HG03378 (cell line): ENCODE results near the gene ACACA.

Experiments used
- ATAC-seq: cut with Tn5 transposase; IDR thresholded peaks from one replicate; pipeline ENCODE4 v1.9.1; 2021; ENCODE audit warnings: mild to moderate bottlenecking, moderate library complexity; ENCODE audit not compliant: unreplicated experiment

The ACACA gene

DNA sequence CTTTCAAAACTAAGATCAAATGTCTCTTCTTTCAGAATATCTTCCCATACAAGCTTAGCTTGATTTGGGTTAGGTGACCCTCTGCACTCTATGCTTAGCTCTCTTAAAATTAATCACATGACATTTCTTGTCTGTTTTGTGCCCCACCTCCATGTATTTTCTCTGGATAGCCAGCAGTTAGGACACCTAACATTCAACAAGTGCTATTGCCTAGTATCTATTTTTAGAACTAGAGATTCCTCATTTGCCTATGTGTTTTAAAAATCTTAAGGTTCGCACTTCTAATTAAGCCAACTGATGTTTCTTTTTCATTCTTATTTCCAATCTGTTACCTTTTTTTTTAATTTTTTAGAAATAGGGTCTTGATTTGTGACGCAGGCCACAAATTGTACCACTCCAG, 160.6 kb downstream of the ACACA start:
- no peak for ATAC-seq

DNA sequence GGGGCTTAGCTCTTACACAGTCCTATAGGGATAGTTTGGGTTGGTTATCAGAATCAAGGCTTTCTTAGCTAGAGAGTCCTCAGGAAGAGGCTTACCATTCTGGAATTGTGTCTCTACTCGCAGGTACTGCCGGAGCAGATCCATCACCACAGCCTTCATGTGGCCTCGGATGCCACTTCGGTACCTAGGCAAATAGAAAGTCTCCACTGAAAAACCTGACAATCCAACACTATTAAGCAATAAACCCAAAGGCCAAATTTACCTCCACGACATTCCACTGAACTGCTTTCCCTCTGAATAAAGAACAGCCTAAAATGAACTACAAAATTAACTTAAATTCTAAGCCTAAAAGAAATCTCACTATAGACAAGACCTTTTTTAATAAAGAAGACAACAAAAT, 166.3 kb downstream of the ACACA start:
- ATAC-seq = no peak

- no peak for ATAC-seq
These were observed 166.8 kb downstream of the ACACA start for GRCh38 chr17:37239690-37240334.

DNA sequence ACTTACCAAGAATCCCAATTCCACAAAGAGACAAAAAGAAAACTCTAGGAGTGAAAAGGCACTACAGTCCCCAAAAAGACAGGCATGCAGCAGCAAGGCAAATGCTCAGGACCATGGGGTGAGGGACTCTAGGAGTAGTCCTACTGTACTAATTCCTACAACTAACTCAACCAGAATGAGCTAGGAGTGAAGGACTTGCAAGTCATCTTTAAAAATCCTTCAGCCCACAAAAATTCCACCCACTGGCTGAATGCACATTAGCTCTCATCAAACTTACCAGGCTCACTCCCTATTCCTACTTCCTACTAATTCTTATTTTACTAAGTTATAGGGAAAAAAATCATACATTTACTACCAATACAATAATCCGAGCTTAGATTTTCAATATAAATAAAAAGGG, 172.5 kb downstream of the ACACA start:
- no peak for ATAC-seq

DNA sequence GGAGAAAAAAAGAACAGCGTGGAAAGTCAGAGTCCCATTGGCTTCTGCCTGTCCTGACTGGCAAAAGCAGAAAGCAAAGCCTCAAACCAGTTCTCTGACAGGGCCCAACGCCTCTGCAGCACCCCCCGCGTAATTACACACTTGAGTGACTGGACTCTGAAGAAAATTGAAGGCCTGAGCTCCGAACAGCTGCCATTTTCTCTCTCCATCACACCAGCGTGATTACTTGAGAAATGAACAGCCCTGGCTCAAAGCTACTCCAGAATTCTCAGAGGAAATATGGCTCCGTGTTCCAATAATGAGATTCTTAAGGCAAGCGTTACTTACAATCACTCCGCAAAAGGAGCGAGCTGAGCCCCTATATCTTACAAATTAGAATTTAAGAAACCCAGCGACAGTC, 173.6 kb downstream of the ACACA start:
- ATAC-seq = no peak

DNA sequence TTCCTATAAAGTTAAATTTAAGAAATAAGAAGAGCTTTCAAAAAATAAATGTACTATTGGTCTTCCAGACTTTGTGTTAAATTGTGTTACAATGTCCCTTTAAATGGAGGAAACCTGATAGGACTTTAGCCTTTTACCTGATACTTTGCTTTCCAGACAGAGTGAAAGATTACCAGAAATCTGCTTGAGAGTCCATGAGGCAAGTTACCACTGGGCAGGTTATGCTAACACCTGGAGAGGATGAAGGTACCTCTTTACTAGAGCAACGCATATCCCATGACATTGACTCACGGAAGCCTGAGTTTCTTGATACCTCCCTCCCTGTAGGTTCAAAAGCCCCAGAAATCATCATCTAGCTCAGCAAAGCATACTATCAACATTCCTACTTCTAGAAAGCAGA, 174.7 kb downstream of the ACACA start:
- ATAC-seq = no peak

DNA sequence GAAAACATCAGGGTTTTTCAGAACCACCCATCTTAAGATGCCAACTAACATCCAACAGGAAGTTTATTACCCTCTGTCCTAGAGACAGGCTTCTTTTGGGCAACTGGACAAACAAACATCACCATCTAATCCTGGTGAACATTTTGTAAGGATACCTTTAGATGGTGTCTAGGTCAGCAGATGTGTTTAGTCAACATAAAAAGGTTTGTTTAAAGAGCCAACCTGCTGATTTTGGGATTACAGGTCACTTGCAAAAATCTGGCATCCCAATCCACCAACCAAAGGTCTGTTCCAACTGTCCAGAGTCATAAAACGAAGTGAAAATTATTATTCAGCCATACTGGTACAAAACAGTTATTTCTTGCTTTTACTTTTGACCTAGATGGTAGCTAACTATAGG, 176.0 kb downstream of the ACACA start:
- no peak for ATAC-seq

GRCh38 chr17:37225465-37225864, 181.2 kb downstream of the ACACA start:
- ATAC-seq = no peak

DNA sequence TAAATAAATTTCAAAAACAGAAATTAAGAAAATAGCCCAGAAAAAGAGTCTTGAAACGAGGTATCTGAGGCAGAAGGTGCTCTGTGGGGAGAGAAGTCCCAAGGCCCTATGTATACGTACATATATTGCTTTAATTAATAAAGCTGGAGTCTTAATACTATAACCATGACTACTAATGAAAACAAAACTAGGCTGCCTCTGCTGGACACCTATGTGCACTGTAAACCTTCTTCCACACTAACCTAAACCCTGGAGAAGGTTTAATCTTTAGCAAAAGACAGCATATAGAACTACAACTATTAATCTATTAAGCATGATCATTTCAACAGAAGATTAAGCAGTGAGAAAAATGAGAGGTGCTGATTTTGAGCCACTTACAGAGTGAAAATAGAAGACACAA, 184.8 kb downstream of the ACACA start:
- no peak for ATAC-seq

- ATAC-seq = no peak
These were observed 186.1 kb downstream of the ACACA start for GRCh38 chr17:37220607-37220953.

- no peak for ATAC-seq
These were observed 186.6 kb downstream of the ACACA start for GRCh38 chr17:37219876-37220606.

GRCh38 chr17:37218849-37219248, 187.8 kb downstream of the ACACA start:
- no peak for ATAC-seq

DNA sequence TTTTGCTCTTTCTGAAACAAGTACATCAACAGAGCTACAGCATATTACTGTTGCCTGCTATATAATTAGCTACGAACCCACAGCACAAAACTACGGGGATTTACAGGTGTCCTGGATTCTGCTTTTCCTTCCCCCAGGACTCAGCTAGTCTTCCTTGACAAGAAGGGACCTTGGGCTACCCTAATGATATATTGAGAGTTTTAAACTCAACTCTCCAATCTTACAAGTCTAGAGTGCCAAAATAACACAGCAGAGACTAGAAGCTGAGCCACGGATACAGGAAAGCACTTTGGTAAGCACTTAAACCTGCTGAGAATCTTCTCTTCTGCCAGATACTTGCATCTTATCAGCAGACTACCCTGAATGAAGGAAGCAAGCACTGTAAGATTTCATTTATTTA, 192.2 kb downstream of the ACACA start:
- ATAC-seq = no peak

DNA sequence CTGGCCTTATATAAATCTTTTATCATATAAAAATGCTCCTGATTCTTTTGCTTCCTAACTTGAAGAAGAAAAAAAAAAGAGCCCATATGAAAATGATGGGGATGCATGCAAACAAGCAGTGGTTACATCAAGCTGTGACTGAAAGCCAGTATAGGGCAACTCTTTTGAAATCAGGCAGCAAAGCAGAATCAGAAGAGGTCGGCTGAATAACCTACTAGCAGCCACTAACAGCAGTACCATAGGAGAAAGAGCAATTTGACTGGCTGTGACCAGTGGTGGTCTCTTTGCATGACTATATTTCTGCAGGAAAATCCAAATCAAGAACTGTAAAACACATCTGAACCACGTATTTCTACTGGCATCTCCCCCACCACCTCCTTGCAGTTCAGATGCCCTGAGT, 192.7 kb downstream of the ACACA start:
- ATAC-seq = no peak

DNA sequence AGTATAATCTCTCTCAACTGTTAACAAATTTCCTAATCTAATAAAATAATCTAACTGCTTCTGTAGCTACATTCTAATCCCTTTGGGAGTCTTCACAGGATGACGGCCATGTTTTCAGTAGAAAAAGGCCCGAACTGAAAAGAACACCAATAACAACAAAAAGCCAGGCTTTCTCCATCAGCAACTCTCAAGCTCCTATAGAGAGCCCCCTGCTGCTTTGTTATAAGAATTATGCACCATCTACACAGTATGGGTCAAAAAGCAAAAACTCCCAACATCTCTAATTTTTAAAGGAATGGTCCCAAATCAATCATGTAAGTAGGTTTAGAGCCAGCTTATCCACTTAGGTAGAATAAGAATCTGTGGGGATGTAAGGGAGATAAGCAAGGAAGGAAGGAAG, 194.5 kb downstream of the ACACA start:
- no peak for ATAC-seq

DNA sequence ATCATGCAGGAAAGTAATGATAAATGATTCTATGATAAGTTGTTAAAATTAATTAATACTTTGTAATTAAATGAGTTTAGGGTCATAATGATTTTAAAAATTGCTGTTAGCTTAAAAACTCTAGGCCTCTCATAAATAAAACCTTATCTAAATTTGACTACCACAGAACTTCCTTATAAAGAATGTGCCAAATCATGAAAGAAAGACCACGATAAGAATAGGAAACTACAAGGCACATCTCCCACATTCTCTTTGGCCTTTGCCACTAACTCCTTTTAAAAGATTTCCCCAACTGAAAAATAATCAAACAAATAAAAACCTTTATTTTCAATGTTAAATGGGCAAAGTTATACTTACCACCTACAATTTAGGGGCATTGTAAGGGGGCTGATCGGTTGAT, 195.5 kb downstream of the ACACA start:
- no peak for ATAC-seq

DNA sequence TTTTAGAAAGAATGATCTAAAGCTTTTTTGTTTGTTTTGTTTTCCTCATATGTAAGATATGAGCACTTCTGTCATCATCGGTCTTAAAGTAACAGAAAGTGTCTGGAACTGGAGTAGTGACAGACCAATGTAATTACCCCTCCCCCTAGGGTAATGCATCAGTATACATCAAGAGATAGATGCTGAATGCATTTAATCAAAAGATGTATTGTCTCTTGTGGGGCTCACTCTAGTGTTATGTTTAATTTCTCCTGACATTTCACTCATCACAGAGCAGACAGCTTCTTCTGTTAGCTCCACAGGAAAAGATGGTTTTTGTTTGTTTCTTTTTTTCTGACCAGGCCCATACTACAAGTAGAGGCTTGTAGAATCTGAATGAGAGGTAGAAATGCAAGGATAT, 199.5 kb downstream of the ACACA start:
- ATAC-seq = no peak

DNA sequence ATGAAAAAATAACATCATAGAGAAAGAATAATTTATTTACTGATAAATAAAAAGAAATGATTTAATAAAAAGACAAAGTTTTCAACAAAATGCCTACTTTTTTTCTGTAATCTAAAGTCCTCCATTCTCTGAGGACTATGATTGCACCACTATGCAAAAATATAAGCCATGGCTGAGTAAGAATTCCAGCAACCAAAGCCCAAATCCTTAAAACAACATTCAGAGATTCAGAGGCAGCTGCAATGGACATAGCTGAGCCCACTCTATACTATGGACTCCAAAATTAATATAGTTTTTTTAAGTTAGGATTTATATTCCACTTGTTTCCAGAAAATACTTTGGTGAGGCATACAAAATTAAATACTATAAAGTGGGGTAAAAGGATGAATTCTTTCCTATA, 200.3 kb downstream of the ACACA start:
- no peak for ATAC-seq

GRCh38 chr17:37200497-37200896, 206.1 kb downstream of the ACACA start:
- ATAC-seq = no peak

DNA sequence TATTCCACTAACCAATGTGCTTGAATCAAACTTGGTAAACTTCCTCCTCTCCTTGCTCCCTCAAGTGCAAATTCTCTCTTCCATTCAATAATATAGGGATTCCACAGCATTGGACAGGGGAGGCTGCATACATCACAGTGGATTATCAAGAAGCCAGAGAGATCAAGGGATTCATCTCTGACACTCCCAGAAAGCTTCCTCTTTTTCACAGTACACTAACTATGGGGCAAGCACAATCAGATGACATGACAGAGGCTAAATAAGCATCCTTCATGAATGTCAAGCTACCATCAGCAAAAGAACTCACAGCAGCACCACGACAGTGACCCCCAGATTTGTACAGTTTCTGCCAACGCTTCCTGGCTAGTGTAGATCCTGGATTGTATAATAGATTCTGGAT, 209.3 kb downstream of the ACACA start:
- no peak for ATAC-seq

GRCh38 chr17:37194208-37194607, 212.4 kb downstream of the ACACA start:
- no peak for ATAC-seq

- no peak for ATAC-seq
These were observed 215.4 kb downstream of the ACACA start for GRCh38 chr17:37191219-37191618.

- ATAC-seq = no peak
These were observed 216.1 kb downstream of the ACACA start for GRCh38 chr17:37190493-37190892.
